DMS 273 treated with DMSO at 0.1 percent for 48 hours (cell line): ENCODE measurements around the gene NR2F1-AS1.
"Not testable (repeated sequence)": the region's sequence is repeated elsewhere in the genome, so short reads cannot be mapped to it uniquely, and the experiment has no call there.

ENCODE experiments used
- DNase-seq: peaks from one replicate; lab custom pipeline; 2025; lab: John Stamatoyannopoulos, UW

NR2F1-AS1 gene

DNA sequence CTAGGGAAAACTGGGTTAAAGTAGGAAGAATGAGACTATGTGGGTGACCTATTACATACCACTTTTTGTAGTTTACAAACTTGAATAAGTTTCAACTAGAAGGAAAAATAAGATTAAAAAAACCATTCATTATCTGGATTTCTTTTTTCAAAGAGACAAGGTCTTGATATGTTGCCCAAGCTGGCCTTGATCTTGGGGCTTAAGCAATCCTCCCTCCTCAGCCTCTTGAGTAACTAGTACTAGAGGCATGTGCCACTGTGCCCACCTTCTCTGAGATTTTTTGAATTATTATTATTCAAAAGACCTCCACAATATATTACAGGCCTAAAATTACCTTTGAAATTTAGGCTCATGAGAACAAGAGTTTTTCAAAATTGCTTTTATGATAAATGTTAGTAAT is 63.2 kb downstream of the NR2F1-AS1 start:
- DNase-seq = no peak

DNA sequence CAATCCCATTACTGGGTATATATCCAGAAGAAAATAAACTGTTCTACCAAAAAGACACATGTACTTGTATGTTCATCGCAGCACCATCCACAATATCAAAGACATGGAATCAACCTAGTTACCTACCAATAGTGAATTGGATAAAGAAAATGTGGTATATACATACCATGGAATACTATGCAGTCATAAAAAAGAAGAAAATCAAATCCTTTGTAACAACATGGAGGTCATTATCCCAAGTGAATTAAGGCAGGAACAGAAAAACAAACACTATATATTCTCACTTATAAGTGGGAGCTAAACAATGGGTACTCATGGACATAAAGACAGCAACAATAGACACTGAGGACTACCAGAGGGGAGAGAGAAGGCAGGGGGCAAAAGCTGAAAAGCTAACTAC is 67.7 kb downstream of the NR2F1-AS1 start:
- no peak for DNase-seq

DNA sequence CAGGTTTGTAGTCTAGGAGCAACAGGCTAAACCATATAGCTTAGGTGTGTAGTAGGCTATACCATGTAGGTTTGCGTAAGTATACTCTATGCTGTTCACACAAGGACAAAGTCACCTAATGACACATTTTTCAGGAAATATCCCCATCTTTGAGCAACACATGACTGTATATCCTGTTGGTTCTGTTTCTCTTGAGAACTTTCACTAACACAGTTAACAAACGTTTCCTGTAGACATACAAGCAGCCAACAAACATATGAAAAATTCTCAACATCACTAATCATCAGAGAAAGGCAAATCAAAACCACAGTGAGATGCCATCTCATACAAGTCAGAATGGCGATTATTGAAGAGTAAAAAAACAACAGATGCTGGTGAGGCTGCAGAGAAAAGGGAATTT is 68.2 kb downstream of the NR2F1-AS1 start:
- no peak for DNase-seq

DNA sequence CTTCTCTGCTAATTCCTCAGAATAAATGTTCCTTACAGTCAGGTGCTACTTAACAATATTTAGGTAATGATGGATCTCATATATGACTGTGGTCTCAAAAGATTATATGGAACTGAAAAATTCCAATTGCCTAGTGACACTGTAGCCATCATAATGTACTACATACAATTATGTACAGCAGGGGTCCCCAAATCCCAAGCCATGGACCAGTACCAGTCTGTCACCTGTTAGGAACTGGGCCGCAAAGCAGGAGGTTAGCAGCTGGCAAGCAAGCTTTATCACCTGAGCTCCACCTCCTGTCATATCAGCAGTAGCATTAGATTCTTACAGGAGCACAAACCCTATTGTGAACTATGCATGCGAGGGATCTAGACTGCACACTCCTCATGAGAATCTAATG is 69.6 kb downstream of the NR2F1-AS1 start:
- DNase-seq = no peak

DNA sequence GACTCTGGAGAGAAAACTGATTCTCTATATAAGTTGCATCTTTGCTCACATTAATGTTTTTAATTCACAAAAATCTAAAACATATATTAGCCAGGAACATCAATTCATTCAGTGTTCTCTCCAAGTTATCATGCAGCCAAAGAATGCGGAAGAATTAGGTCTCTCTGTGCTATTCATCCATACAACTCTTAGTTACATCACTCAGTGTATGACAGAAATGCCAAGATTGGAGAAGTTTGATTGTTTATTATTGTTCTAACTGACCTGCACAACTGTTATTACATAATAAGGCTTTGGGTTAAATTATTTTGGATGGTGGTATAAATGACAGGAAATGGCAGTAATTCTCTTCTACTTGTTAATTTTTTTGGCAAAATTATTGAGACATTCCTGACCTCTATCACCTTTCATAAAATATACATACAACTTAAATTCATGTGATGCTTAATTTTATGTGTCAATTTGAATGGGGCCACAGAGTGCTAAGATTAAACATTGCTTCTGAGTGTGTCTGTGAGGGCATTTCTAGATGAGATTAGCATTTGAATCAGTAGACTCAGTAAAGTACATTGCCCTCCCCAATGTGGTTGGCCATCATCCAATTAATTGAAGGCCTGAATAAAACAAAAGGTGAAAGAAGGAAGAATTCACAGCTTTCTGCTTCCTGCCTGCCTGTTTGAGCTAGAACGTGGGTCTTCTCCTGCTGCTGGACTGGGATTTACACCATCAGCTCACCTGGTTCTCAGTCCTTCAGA is 70.2 kb downstream of the NR2F1-AS1 start:
- no peak for DNase-seq

DNA sequence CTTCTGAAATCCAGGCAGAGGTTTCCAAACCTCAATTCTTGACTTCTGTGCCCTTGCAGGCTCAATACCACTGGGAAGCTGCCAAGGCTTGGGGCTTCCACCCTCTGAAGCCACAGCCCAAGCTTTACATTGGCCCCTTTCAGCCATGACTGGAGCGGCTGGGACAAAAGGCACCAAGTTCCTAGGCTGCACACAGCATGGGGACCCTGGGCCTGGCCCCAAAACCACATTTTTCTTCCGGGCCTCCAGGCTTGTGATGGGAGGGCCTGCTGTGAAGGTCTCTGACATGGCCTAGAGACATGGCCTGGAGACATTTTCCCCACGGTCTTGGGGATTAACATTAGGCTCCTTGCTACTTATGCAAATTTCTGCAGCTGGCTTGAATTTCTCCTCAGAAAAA is 75.5 kb downstream of the NR2F1-AS1 start:
- not testable (repeated sequence) for DNase-seq

DNA sequence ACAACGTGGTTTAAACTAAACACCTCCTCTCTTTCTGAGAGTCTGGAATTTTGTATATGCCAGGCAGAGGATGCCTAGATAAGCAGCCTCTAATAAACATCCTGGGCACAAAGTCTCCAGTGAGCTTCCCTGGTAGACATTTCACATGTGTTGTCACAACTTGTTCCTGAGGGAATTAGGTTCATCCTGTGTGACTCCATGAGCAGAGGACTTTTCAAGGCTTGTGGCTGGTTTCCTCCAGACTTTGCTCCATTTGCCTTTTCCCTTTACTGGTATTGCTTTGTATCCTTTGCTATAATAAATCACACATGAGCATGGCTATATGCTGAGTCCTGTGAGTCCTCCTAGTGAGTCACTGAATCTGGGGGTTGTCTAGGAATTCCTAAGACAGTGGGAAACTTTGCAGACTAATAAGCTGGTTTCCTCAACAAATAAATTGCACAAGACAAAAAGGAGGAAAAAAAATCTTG is 77.4 kb downstream of the NR2F1-AS1 start:
- DNase-seq = no peak

DNA sequence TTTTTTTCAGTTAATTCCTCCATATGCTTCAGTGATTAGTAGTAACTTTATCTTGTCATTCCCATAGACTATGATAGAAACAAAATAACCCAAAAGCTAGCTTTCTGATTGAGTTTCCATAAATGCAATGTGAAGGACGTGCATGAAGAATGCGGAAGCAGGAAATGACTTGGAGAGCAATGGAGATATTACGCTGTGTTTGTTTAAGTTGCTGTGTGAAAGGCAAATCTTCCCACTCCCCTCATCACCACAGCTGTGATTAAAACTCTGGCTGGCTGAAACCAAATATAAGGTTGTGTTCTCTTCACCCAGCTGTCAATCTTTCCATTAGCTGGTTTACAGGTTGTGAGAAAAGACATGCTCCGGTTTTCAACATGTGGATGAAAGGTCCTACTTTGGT is 83.9 kb downstream of the NR2F1-AS1 start:
- no peak for DNase-seq

DNA sequence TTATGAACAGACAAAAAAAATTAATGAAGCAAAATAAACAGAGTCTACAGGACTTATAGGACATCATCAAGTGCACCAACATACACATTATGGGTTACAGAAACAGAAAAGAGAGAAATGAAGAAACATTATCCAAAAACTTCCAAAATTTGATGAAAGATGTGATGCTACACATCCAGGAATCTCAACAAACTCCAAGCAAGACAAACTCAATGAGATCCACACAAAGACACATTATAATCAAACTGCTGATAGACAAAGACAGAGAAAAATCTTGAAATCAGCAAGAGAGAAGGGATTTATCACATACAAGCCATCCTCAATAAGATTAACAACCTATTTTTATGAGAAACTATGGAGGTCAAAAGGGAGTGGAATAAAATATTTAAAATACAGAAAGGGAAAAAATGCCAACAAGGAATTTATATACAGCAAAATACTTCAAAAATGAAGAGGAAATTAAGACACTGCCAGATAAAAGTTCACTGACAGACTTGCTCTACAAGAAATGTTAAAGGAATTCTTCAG is 101.0 kb downstream of the NR2F1-AS1 start:
- DNase-seq = no peak

DNA sequence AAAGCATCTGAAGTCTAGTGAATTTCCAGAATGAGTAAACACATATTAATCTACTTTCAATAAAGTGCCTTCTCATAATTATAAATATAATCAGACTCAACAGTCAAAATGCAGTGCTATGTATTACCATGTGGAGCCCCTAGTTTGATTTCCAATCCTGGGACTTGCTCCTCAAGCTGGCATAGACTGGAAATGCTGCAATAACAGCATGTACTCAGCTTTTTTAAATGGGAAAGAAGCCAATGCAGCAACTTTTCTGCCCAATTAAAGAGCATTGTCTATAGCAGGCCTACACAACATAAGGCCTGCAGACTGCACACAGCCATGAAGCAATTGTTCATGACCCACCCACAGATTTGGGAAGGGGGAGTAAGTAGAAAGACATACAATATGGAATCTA is 103.2 kb downstream of the NR2F1-AS1 start:
- DNase-seq = no peak

DNA sequence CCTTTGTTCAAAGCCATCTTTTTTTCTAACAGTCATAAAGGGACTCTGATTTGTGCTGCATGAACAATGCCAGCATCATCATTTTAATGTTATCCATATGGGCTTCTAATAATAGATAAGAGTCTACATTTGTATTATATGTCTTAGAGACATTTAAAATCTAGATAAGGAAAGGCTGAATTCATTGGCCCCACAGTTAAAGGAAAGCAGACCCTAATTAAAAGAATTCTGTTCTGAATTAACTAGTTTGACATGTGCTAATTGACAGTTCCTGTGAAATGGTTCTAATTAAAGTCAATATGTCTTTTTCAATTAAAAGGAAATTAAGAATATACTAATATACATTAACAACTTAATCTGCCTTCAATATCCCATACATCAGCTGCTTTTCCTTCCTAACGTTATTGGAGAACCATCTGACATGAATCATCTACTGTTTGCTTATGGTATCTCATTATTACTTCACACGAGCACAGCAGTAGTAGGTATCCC is 104.7 kb downstream of the NR2F1-AS1 start:
- no peak for DNase-seq

DNA sequence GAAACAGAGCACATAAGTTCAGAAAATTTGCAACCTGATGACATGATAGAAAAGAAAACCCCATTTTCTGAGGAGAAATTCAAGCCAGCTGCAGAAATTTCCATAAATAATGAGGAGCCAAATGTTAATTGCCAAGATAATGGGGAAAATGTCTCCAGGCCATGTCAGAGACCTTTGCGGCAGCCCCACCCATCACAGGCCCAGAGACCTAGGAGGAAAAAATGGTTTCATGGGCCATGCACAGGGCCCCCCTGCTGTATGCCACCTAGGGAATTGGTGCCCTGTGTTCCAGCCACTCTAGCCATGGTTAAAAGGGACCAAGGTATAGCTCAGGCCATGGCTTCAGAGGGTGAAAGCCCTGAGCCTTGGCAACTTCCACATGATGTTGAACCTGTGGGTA is 118.1 kb downstream of the NR2F1-AS1 start:
- DNase-seq = no peak

DNA sequence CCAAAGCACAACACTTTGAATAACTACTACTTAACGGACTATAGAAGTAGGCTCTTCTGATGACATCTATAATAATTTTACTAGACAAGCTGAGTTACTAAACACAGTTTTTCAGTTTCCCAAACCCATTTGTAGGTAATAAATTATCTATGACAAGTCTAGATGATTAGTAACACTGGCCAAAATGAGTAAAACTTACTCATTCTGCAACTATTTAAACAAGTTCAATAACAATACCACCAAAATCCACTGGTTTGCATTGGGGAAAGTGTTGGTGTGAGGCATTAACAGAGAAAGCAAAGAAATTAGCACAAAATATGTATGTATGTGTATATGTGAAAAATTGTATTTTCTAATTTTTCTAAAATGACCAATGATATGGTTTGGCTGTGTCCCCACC is 119.3 kb downstream of the NR2F1-AS1 start:
- no peak for DNase-seq

DNA sequence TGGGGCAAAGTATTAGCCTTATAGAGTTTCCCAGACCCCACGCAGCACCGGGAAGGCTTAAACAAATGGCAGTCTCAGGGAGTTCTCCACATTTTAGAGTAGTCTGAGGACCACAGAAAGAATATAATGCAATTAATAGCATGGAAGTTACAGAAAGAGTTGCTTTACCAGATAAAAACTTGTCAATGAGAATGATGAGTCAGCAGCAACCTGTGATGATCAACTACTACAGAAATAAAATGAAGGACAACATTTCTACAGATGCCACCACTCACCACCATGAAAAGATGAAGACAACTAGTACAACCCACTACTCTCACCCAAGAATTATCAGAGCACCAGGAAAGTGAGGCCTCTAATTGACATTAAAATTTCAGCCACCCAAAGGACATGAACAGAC is 120.7 kb downstream of the NR2F1-AS1 start:
- no peak for DNase-seq

DNA sequence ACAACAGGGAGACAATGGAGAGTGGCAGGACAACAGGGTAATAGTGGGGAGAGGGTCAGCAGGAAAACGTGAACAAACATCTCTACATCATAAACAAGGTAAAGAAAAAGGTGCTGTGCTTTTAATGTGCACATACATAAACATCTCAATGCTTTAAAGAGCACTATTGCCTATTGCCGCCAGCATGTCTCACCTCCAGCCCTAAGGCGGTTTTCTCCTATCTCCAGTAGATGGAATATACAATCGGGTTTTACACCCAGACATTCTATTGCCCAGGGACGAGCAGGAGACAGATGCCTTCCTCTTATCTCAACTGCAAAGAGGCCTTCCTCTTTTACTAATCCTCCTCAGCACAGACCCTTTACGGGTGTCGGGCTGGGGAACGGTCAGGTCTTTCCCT is 124.2 kb downstream of the NR2F1-AS1 start:
- not testable (repeated sequence) for DNase-seq

DNA sequence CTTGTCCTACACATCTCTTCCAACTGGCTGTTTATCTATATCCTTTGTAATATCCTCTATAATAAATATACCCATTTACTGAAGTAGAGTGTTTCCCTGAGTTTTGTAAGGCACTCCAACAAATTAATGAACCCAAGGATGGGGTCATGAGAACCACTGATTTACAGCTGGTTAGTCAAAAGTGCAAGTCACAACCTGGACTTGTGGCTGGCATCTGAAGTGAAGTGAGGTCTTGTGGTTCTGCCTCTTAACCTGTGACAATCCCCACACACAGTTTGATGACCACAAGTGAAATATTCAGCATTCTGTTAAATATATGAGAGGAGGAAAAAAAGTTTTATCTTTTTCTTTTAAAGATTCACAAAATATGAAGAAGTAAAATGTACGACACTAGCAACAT is 126.1 kb downstream of the NR2F1-AS1 start:
- no peak for DNase-seq

DNA sequence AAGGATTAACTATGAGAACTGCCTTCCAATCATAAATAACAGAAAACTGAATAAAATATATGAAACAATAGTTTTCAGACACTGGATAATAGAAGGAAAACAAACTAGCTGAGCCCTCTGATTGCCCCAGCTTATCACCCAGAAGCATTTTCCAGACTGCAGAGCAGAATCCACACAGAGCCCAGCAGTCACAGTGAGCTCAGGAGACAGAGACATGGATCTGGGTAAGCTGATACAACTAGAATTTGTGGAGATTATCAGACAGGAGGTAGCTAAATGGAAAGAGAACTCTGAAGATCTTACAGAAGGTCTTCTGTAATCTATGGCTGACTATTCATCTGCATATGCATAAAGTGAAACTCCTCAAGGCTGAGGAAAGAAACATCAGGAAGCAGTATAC is 128.8 kb downstream of the NR2F1-AS1 start:
- DNase-seq = no peak

DNA sequence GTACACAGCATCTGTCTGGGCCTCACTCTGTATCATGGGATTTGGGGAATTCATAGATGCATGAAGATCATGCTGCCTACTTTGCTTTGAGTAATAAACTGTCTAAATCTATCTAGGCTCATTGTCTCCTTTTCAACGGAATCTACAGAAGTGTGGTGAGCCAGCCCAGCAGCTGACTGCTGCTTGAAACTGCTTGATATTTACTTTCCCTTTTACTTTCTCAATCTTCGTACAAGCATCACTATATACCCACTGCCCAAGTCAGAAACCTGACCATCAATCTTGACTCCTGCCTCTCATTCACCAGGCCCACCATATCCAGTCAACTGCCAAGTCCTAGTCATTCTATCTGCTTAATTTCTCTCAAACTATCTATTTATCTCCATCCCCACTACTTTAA is 142.9 kb downstream of the NR2F1-AS1 start:
- no peak for DNase-seq

DNA sequence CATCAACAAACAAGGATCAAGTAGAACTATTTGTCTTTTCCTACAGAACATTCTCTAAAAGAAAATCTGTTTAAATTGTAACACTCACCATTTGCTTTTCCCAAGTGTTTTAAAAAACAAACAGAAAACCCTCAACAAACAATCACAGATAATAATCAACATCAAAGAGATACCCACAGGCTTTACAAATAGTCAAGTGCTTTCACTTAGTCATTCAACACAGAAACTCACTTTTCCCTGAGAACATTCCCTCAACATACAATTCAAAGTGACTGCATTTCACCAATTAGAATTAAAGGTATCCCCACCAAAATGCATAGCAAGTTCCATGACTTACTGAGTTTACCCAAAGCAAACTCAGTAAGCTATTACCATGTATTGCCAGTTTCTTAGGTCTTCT is 144.9 kb downstream of the NR2F1-AS1 start:
- no peak for DNase-seq

DNA sequence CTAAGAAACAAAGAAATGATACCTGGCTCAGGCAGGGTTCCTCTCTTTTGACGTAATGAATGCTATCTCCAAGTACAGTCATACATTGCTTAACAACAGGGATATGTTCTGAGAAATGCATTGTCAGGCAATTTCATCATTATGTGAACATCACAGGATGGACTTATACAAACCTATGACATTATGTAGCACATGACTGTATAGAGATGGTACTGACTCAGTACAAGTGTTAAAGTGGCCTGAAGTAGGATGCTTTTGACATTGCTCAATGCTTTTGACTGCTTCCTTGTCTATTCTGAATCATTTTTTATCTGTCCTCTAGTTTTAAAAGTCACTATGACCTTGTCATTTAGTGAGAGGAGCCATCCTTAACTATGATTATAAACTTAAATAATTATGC is 147.6 kb downstream of the NR2F1-AS1 start:
- no peak for DNase-seq

DNA sequence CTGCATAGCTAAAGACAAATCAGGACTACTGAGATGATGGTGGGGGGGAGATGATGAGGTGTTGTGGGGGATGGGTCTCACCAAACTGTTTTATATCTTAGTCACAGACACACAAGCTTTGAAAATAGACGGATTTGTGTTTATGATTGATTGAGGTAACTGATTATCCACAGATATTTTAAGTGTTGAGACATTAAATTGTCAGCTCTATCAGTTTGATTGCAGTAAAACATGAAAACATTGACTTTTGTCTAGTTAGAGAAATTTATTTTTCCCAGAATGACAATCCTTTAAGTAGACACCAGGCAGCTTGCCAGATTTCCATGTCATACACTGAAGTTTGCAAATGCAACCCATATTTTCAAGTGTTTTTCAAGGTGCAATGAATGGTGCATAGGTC is 149.8 kb downstream of the NR2F1-AS1 start:
- DNase-seq = no peak

DNA sequence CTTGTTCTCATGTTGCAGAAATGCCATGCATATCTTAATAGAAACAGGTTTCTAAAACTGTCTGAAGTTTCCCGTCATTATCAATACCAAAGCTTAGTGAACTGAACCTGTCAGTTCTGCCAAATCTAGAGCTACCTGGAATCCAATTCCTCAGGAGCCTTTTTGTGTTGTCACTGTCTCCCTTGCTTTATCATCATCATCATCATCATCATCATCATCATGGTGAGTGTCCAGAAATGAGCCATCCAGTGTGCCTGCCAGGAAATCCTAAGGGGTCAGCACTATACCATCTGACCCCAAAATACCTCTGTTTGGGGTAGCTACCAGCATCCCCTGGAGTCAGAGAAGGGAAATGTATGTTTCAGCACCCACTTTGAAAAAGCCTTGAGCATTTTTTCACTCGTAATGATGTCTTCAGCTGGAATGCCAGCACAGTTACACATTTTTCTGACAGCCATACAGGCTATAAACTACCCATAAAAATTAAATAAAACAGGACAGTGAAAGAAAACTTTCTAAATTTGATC is 150.3 kb downstream of the NR2F1-AS1 start:
- no peak for DNase-seq

DNA sequence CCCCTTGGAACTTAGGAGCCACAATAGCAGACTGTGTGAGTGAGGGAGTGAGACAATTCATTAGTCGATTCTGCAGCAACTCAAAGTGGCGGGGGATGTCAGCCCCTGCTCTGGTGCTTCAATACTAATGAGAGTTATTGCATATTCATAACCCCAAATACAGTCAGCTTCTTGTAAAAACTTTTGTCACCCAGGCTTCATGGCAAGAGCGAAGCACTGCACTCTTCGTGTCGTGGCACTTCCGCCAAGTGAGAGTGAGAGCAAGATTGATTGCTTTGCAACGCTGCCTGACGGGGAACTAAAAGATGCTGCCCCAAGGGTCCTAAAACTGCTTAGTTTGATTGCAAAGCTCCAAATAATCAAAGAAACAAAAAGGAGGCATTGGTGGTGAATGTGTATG is 150.9 kb downstream of the NR2F1-AS1 start:
- no peak for DNase-seq

DNA sequence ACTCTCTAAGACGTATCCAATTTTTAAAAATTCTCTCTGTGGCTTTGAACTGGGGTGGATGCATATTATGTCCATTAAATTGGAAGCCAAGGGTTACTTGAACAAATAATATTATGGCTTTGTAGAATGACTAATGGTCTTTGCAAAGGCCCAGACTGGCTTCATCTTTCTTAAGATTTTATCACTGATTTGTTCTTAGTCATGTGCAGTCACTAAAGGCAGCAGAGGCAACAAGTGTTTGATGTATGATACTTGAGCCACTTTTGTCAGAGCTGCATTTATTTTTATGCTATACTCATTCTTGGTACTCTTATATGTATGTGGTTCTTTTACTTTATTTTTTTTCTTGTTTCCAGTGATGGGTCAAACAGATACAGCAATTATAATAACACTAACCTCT is 152.2 kb downstream of the NR2F1-AS1 start:
- DNase-seq = no peak
